IPS DF 19.7 (cell line): ENCODE results near the gene IP6K3.

Source experiments
- DNase-seq: peaks from one replicate; pipeline ENCODE4 v3.0.0-alpha.2; 2013; ENCODE audit warnings: low read depth, low spot score

IP6K3 gene

DNA sequence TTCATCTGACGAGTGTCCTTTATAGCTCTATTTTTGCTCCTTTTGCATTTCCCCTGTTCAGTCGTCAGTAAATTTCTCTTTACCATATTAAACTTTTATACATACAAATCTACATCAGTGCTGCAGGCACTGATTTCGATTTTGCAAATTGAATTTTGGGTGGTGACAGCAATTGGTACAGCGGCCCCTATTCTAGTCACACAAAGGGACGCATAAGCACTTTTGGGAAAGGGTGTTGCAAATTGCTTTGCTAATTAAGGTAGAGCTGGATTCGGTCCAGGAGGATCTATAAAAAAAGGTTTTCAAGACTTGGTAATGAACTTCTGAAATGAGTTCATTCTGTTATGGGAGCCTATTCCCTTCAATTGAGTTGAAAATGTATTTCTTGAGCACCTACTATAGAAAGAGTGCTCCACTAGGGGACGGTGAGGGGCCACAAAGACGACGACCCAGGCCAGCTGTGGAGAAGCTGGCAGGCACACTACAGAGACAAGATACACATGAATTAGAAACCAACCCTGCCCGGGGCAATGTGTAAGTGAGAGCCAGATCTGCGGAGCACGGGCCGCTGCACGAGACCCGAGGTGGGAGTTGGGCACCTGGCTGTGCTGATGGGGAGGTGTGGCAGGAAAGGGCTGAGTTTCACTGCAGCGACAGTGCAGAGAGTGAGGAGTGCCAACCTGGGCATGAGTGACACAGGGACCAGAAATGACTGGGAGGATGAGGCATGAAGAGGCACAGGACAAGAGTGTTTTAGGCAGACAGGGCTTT is 40.6 kb downstream of the IP6K3 start:
- no peak for DNase-seq

DNA sequence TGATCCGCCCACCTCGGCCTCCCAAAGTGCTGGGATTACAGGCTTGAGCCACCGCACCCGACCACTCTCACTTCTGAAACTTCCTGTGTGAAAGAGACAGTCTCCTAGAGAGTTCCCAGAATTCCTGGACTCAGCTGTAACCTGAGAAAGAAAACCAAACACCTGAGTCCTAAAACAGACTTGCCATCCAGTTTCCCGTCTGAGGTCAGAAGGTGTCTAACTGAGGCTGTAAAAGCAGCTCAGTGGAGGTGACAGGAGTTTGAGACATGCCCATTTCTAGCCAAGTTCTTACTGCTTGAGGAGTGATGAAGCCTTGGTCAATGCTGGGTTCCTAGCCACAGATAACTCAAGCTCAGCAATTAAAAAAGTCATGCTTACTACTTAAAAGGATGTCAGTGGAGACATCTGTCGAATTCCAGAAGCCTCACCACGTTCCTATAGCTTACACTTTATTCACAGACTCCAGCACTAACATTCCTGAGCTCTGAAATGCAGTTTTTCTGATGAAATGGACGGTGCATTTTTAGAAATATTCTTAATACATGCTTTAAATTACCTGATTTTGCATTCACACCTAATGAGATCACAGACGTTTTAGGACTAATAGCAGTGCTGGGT is 41.3 kb downstream of the IP6K3 start:
- no peak for DNase-seq

DNA sequence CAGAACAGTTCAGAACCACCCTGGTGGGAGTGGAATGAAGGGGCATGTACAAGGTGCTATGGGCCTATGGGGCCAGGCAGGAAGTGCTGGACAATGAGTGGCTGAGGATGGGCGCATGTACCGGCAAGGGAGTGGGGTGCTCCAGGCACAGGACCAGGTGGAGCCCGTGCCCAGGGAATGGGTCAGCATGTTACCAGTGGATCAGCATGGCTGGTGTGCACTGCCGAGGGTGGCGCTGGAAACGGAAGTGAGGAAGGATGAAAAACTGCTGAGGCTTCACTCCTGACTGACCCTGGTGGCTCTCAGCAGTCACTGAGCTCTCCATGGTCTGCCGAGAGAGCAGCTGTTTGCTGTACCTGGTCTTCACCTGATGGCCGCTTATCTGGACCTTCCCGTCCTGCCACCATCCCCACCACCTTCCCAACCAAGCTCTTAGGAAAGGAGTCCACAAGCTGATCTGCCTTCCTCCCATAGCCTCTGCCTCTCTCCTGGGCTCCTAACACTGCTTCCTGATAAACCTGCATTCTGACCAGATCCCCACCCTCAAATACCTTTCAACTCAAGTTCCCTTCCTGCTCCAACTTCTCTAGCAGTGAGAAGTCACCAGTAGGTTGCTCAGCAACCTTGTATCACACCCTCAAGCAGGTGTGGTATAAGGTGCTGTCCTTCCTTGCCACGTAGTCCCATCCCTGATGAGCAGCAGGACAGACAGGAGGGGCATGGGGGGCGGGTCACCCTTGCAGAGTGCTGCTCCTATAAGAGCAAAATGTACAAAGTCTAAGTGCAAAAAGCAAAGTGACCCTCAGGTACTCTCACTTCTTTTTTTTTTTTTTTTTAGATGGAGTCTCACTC is 42.3 kb downstream of the IP6K3 start:
- no peak for DNase-seq

DNA sequence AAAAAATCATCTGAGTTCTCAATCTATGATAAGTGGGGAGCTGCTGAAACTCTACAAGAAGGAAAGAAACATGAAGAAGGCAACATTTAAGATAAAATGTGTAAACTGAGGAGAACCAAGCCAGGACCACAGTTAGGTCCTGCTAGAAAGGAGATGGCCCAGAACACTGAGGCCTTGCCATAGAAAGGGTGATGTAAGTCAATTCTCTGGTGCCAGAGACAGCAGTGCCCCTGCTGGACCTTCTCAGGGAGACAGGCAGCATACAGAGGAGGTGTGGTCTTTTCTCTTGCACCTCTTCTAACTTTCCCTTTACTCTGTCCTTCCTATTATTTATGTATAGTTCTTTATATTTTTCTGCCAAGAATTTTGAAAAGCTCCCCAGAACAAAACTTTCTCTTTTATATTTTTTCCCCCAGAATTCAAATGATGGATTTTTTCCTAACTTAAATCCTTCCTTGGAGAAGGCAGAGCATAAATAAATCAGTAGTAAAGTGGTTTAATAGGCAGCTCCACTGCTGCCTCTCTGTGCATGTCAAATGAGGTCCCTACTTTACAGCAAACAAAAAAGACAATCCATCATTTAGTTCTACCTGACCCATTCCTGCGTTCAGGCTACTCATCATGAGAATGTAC is 44.2 kb downstream of the IP6K3 start:
- no peak for DNase-seq

DNA sequence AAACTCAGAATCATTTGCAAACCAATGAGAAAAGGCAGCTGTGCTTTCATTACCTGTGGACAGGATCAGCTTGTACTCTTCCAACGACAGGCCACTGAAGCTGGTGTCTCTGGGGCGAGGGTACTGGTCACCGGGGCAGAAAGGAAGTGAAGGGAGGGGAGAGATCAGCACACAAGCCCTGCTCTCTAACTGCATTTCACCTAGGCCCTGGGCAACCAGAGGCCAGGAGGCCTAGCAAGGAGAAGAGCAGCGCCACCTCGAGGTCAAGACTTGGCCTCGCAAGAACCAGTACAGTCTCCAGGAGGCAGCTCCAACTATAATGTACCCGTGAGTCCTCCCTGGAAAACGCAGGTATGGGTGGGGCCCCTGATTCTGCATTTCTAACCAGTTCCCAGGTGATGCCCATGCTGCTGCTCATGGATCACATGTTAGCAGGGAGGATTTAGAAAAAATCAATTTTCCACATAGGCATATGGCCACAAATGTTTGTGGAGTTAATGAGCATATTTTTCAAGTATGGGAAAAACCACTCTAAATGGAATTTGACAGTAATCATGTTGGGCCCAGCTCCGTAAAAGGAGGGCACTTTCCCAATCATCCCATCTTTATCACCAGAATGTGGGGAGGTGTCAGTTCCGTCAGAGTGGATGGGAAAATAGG is 46.2 kb downstream of the IP6K3 start:
- peak; percentile 72 for DNase-seq

DNA sequence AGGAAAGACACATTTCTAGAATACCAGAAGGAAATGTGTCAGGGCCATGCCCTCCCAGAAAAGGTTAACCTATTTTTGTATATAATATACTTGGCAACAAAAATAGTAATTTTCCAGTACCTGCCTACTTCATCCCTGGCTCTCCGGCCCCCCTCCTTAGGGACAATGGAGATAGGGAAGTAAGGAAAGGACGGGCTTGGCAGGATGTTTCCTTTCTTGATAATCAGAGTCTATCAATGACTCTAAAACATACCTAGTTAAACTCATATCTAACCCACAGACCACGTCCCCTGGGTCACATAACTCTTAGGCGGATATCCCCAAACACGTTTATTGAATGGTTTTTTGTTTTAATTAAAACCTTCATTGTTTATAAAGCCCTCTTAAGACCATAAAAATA is 47.0 kb downstream of the IP6K3 start:
- DNase-seq = no peak

DNA sequence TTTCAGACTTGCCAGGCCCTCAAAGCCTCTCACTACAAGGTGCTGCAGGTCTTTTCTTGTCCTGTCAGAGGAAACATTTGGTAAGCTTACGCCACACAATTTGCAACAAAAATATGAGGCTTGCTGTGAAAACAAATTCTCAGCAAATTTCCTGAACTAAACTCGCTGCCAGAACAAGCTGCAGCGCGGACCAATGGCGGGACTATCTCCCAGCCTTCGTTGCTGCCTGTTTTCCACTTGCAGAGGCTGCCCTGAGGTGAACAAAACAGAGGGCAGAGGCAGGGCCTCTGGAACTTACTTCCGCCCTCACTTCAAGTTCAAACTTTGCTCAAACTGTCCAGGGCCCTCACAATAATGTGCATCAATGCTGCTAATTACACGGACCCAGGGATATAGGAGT is 47.6 kb downstream of the IP6K3 start:
- DNase-seq = no peak

DNA sequence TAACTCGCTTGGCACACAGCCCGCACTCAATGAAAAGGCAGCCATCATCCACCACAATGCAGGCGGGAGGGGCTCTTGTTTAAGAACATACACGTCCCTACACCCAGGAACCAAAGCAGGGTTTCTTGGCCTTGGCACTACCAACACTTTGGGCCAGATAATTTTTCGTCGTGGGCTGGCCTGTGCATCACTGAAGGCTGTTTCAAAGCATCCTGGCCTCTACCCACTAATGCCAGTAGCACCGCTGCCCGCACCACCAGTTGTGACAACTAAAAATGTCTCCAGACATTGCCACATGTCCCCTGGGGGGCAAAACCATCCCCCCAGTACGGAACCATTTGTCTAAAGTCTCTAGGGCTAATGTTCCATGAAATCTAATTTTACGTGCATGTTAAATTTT is 48.2 kb downstream of the IP6K3 start:
- DNase-seq = no peak

DNA sequence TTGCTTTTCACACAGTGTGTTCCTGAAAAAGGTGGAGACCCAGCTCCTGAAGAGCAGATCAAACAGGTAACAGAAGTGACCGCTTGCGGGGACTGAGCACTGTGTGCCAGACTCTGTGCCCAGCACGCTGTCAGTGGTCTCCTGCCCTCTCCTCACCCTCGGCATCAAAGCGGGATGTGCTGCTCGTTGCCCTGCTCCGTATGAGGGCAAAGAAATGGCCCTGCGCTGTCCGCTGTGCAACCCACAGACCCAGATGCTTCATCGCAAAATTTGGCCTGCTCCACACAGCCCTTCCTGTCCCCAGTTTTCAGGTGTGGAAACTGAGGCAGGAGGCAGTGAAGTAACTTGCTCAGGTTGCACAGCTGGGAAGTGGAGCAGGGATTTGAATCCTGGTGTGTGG is 48.9 kb downstream of the IP6K3 start:
- no peak for DNase-seq

DNA sequence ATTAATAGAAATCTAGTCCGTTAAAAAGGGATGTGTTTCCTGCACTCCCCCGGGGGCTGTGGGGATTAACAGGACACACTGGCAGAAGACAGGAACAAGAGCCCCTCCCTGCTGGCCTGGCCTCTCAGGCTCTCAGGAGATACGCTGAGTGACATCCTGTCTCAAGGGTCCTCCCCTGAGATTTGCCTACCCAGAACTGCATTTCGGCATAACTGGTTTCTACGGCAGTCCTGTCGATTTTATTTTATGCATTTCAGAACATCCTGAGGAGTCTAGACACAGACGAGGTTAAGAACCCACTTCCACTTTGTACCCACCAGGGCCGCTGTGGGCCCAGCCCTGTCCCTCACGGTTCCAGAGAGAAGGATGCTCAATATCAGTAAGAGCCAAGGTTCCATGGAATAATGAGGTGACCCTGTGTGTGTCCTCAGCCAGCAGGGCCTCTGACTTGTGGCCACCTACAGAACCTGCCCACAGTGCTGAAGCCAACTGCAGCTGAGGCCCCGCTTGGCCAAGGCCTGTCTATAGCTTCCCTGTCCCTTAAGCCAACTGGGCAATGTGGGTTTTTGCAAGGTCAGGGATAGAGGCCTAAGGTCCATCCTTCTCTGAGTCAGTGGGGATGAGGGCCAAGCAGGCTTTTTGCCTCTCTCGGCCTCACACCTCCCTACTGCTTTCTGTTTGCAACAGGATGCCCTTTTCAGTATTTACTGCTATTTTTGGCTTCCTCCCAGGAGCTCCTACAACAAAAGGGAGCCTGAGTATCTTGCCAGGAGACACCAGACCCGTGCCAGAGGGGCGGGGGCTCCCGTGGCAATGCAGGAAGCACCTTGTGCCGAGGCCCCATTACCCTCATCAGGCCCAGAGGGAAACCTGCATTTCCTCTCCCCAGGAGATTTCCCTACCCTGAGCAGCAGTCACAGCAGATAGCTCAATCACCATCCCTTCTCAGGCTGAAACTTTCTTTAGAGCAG is 49.9 kb downstream of the IP6K3 start:
- no peak for DNase-seq

DNA sequence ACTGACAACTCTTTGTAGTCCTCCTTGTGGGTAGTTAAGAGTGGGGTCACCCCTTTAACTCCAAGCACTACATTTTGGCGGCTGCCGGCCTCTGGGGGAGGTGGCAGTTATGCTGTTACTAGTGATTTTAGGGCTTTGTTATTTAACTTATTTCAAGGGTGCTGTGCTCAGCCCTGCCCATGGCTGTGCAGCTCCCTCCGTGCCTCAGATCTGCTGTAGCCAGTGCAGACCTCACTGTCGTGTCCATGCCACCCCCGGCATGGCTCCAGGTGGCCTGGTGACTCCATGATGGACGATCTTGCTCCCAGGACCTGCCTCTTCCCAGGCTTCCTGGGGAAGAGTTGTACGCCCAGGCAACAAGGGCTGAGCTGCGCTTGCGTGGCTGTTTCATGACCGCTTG is 50.6 kb downstream of the IP6K3 start:
- no peak for DNase-seq

DNA sequence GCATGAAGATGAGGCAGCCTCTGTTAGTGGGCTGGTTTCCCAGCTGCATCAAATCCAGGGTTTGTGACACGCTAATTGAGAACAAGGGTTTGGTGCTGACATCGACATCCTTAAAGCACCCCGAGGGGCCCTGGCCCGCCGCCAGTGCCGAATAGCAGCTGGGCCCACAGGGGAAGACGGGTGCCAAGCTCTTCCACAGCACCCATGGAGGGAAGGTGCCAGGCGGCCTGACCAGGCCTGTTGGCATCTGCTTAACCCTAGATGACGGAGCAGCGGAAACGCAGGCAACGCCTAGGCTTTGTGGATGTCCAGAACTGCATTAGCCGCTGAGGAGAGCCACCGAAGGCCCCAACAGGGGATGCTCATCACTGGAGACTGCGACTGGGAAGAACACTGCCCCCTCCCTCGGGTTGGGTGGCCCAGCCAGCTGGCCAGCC is 51.2 kb downstream of the IP6K3 start:
- no peak for DNase-seq

DNA sequence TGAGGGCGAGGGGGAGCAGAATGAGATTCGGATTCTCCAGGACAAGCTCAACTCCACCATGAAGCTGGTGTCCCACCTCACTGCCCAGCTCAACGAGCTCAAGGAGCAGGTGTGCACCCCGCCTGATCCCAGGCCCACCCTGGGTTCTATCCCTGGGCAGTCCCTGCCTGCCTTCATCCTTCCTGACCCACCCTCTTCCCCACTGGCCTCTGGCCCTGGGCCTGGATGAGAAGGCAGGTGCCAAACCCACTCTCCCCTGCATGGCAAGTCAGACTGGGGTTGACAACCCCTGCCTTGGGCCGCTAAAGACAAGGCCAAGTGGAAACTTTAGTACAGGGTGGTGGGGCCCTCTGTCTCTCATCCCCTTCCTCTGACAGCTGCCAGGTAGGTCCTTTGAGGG is 51.7 kb downstream of the IP6K3 start:
- DNase-seq = no peak

DNA sequence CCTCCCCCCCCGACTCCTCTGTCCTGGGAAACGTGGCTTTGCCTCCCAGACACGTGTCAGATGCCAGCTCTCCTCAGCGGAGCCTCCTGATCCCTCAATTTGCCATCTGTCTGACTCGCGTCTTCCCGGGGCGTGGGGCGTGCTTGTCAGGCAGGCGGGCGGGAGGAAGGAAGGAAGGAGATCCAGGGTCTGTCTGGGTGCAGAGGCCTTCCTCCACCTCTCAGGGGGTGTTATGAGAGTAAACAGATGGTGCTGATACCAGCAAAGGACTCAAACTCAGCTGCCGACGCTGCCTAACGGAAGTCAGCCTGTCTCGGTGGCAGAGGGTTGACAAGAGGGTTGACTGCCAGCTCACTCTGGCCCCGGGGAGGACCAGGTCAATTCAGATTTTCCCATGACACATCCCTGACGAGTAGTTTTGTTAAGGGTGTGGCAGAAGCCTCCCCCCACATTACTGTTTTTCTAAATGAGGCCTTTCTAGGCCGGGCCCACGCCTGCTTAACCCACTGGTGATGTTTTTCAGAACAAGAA is 52.2 kb downstream of the IP6K3 start:
- DNase-seq = no peak

DNA sequence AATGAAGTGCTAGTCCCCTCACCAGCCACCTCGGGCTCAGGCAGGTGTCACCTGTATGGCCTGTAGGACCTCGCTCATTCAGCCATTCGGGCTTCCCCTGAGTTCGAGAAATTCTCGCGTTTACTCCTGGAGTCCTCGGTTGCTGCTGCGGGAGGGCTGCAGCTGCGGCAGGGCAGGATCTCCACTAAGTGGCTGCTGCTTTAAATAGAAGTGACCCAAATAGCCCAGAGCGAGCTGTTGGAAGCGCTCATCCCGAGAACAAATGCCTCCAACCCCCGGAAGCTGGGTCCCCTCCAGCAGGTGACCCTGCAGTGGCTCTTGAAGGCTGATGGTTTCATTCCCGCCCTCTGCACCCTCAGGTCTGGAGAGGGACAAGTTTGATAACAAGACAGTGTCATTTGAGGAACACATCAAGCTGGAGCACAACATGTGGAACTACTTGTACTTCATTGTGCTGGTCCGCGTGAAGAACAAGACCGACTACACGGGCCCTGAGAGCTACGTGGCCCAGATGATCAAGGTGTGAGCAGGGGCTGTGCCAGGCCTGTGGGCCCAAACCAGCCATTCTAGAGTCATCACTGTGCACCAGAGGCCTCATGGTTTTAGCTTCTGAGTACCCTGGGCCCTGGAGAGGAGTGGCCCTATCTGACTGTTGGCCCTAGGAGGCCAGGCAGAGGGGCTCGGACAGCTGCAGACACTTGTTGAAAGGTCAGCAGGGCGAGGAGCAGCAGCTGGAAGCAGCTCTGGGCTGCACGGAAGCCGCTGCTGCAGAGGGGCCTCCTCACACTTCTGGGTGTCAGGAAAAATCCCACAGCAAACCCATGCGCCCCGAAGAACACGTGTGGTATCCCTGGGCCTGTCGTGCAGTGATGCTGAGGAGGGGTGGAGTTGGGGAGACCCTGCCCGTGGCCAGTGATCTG is 53.3 kb downstream of the IP6K3 start:
- no peak for DNase-seq

DNA sequence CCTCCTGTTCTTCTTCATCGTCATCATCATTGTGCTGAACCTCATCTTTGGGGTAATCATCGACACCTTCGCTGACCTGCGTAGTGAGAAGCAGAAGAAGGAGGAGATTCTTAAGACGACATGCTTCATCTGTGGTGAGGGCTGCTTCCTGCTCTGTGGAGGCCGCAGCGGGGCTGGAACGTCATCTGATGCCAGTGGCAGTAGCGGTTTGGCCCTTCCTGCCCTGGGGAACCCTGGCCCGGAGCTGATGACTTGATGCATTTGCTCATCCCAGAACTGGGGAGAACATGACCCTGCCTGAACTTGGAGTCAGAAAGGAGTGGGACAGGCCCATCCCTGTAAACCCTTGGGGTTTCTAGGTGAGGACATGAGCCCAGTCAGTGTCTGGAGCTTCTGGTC is 53.9 kb downstream of the IP6K3 start:
- no peak for DNase-seq

DNA sequence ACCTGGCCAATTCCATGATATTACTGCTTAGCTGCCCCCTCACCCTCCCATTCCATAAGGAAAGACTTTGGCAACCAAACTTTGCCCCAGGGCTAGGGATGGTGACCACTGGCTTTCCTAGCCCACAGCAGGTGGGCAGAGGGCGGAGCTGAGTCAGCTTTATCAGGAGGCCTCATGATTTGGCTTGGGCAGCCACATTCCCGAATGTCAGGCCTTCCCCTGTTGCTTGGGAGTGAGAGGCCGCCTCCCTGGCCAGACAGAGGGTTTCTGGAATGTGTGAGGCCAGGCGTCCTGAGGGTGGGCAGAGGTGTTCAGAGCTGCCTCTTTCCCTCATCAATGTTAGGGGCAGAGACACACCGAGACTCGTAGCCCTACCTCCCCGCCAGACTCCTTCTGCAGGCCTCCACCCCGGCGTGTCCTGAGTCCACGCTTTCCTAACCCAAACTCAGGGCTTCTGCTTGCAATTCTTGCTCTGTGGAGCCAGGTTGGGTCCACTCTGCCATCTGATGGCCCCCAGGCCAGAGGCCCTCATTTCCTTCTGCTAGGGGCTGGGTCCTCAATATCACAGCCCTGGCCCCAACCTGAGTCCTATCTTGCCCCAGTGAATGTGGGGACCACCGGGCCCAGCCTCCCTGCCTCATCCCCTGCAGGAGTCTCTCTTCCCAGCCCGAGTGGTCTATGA is 54.5 kb downstream of the IP6K3 start:
- DNase-seq = no peak

DNA sequence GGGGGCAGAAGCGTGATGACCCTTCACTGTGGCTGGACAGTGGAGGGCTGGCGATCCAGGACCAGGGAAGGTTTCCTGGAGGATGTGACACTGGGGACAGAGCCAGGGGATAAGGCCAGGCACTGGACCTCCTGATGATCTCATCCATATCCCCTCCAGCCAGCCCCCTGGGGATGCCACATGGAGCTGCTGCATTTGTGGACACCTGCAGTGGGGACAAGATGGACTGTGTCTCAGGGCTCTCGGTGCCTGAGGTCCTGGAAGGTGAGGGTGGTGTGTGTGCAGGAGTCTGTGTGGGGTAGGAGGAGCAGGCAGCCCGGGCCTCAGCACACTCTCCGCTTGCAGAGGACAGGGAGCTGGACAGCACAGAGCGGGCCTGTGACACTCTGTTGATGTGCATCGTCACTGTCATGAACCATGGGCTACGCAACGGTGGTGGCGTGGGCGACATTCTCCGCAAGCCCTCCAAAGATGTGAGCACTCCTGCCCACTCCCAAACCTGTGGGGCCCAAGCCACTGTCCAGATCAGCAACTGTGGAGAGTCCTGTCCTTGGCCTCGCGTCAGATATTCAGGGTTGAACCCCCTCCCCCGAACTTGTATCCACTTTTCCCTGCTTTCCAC is 55.1 kb downstream of the IP6K3 start:
- no peak for DNase-seq
